CD4-positive, CD25-positive, alpha-beta regulatory T cell (primary cell): ENCODE data around the gene CENPM. TPM values are rescaled to one million over a fixed set of nuclear protein-coding genes. Genes with fewer than 3 reads are reported as not detected.

Experiments
- ATAC-seq, 2 donors: fragments of 150-1000 bp; cut with Tn5 transposase; one replicate each; pipeline ENCODE4 v1.10.0; 2021; ENCODE audit warnings: low read depth in 2 of 2, moderate number of reproducible peaks in 2 of 2, moderate library complexity in 1 of 2
- DNase-seq, 3 donors: peaks; one replicate each; pipeline versions ENCODE4 v3.0.0 to v3.0.0-alpha.2; 2012 to 2022; ENCODE audit warnings: mixed read lengths in 1 of 3
- H3K27ac ChIP-seq: one replicate; pipeline ENCODE4 v1.7.0; 2013; ENCODE audit warnings: mild to moderate bottlenecking, low read length; ENCODE audit not compliant: insufficient read depth, poor library complexity, severe bottlenecking
- H3K27me3 ChIP-seq: one replicate; pipeline ENCODE4 v1.7.0; 2013; ENCODE audit warnings: low read length; ENCODE audit not compliant: control insufficient read depth, insufficient read depth
- H3K36me3 ChIP-seq: one replicate; pipeline ENCODE4 v1.7.0; 2013; ENCODE audit warnings: mild to moderate bottlenecking, low read length, moderate library complexity; ENCODE audit not compliant: control insufficient read depth, insufficient read depth
- H3K4me1 ChIP-seq: 2 replicates; pipeline ENCODE4 v1.7.0; 2013; ENCODE audit warnings: mild to moderate bottlenecking, low read length; ENCODE audit not compliant: insufficient read depth, control insufficient read depth, poor library complexity, severe bottlenecking
- H3K4me3 ChIP-seq: one replicate; pipeline ENCODE4 v1.7.0; 2013; ENCODE audit warnings: low read depth, mild to moderate bottlenecking, low read length, moderate library complexity
- H3K9me3 ChIP-seq, 2 experiments: 1 replicate in 1 of 2; 2 replicates in 1 of 2; pipeline ENCODE4 v1.7.0; 2013; ENCODE audit warnings: low read length in 2 of 2, mild to moderate bottlenecking in 1 of 2, moderate library complexity in 1 of 2; ENCODE audit not compliant: control insufficient read depth in 2 of 2
- H3K27ac Mint-ChIP-seq, 3 donors: one replicate each; pipeline ENCODE4 v1.8.0; 2020 to 2022; ENCODE audit warnings: mild to moderate bottlenecking in 3 of 3, mixed read lengths in 3 of 3, moderate library complexity in 2 of 3
- H3K27me3 Mint-ChIP-seq: one replicate; pipeline ENCODE4 v1.8.0; 2022; ENCODE audit warnings: mild to moderate bottlenecking, mixed read lengths
- H3K36me3 Mint-ChIP-seq: one replicate; pipeline ENCODE4 v1.8.0; 2020; ENCODE audit warnings: mixed read lengths
- H3K4me1 Mint-ChIP-seq, 4 donors: one replicate each; pipeline ENCODE4 v1.8.0; 2020 to 2022; ENCODE audit warnings: mixed read lengths in 4 of 4, mild to moderate bottlenecking in 1 of 4
- H3K4me3 Mint-ChIP-seq, 4 donors: one replicate each; pipeline ENCODE4 v1.8.0; 2020 to 2022; ENCODE audit warnings: mild to moderate bottlenecking in 4 of 4, mixed read lengths in 4 of 4, moderate library complexity in 3 of 4
- H3K9me3 Mint-ChIP-seq, 7 donors: one replicate each; pipeline ENCODE4 v1.8.0; 2020 to 2022; ENCODE audit warnings: mixed read lengths in 7 of 7, mild to moderate bottlenecking in 3 of 7, moderate library complexity in 2 of 7
- polyA plus RNA-seq, 4 donors: library from polyadenylated mRNA; unstranded; fragments of 300-500 nt; fragmentation: Illumina TruSeq; gene quantifications; one replicate each; pipeline ENCODE4 v1.2.3, GENCODE V29; 2021
- total RNA-seq: library from RNA; stranded (reverse); gene quantifications from one replicate; pipeline ENCODE4 v1.2.3, GENCODE V29; 2022

CENPM gene
- total and polyA plus RNA-seq, 5 donors from 2014 or later: 33.9 to 75.7 (median 64.4) TPM

DNA sequence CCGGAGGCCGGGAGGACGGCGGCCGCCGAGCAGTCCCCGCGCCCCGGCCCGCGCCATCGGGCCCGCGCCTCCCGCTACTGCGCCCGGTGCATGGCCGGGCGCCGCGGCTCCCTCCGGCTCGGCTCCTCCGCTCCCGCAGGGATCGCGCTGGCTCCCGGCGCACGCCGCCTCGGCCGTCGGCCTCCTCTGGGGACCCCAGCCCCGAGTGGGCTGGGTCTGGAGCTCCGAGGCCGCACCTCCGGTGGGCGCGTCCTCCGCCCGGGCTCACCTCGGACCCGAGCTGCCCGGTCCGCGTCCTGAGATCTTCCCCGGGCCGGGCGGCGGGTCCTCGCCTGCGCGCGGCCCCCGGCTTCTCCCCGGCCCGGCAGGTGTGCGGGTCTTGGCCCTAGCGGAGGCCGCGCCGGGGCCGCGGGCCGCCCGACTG is 32.3 kb downstream of the CENPM start:
- Histone ChIP-seq H3K36me3 (no peaks in the 10 kb centered on the region), H3K27me3 (peaks cover 19% of the 10 kb centered on the region), H3K4me3 (no peak overlapping the region), H3K4me1 (peaks cover 51% of the 10 kb centered on the region), H3K9me3 (no peaks in the 10 kb centered on the region), H3K27ac (no peak overlapping the region)
- no peak for ATAC-seq
- no peak for DNase-seq
- Mint-ChIP-seq H3K27ac (no peak overlapping the region), H3K27me3 (peaks cover 61% of the 10 kb centered on the region), H3K4me1 (peaks cover 0 to 48% (median 11%) of the 10 kb centered on the region in 4 donors), H3K9me3 (peaks cover 0 to 3% (median 0%) of the 10 kb centered on the region in 7 donors), H3K4me3 (no peak overlapping the region), H3K36me3 (no peaks in the 10 kb centered on the region)

DNA sequence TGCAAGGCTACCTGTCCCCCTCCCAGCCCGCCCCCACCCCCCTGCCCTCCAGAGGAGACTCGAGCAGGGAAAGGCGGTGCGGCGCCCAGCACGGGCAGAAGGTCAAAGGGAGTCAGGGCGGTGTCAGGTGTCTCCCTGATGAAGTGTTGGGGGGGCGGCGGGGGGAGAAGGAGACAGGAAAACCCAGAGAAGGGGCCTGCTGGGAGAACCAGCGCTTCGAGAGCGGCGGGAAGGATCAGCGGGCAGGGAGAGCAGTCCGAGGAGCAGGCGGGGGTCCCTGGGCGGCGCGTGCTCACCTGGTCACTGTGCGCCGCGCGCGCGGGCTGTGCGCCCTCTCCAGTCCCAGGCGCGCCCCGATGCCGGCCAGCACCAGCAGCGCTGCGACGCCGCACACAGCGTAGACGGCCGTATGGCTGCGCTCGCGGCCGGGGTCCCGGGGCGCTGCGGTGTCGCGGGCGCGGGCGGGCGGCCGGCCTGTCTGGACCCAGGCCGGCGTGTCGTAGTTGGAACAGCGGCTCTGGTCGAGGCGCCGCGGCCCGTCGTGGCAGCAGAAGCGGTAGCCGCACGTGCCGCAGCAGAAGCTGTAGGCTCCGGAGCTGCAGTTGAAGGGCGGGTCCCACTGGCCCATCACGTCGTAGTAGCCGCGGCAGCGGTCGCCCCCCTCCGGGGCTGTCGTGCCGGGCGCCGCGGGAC is 33.0 kb downstream of the CENPM start:
- no peak overlapping the region for H3K27ac ChIP-seq
- H3K4me1 ChIP-seq: peaks cover 51% of the 10 kb centered on the region
- peaks cover 19% of the 10 kb centered on the region for H3K27me3 ChIP-seq
- H3K36me3 Mint-ChIP-seq: no peaks in the 10 kb centered on the region
- H3K4me3 Mint-ChIP-seq: peak overlapping the region in 2 of 4 donors; percentile 26 to 60
- H3K9me3 Mint-ChIP-seq: peaks cover 0 to 3% (median 0%) of the 10 kb centered on the region in 7 donors
- H3K4me3 ChIP-seq: no peak overlapping the region
- no peak for ATAC-seq
- no peak overlapping the region for H3K27ac Mint-ChIP-seq
- H3K4me1 Mint-ChIP-seq: peaks cover 0 to 50% (median 13%) of the 10 kb centered on the region in 4 donors
- H3K9me3 ChIP-seq: no peaks in the 10 kb centered on the region
- H3K36me3 ChIP-seq: no peaks in the 10 kb centered on the region
- peaks cover 67% of the 10 kb centered on the region for H3K27me3 Mint-ChIP-seq
- DNase-seq: peak in 1 of 3 donors; percentile 24

- H3K36me3 ChIP-seq: no peaks in the 10 kb centered on the region
- ATAC-seq: no peak
- peaks cover 55% of the 10 kb centered on the region for H3K4me1 ChIP-seq
- Mint-ChIP-seq H3K36me3 (no peaks in the 10 kb centered on the region), H3K27ac (no peak overlapping the region), H3K4me1 (peaks cover 0 to 55% (median 17%) of the 10 kb centered on the region in 4 donors), H3K27me3 (peaks cover 71% of the 10 kb centered on the region), H3K9me3 (peaks cover 0 to 3% (median 0%) of the 10 kb centered on the region in 7 donors), H3K4me3 (peak overlapping the region in 3 of 4 donors; percentile 66 to 93 (median 68))
- no peak overlapping the region for H3K4me3 ChIP-seq
- peaks cover 19% of the 10 kb centered on the region for H3K27me3 ChIP-seq
- no peak overlapping the region for H3K27ac ChIP-seq
- H3K9me3 ChIP-seq: no peaks in the 10 kb centered on the region
- DNase-seq: no peak
These were observed 33.8 kb downstream of the CENPM start for GRCh38 chr22:41913040-41913719.

DNA sequence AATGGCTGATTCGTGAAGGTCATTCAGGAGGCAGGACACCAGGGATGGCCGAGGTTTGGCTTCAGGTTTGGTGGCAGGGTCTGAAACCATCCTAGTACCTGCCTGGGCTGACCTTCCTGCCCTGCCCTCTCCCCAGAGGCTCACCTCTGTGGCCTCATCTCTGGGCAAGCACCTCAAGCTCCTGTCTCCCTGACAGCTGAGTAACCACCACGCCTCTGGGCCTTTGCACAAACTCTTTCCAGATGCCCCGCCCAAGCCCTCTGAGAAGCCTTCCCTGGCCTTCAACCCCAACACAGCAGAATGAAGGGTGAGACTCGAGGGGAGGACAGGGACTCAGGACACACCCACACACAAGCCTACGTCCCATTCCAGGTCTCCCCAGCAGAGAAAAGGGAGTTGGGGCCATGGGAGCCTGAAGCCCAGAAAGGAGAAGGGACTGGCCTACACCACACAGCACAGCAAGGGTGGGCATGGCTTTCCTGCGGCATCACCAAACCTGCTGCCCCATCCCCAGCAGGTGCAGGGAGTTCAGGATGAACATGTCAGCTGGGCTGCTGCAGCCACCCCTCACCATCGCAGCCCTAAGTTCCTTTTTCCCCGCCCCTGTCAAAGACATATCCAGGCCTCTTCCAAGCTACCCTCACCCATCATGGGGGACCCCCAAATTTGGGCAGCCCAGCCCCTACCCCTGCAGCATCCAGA is 34.5 kb downstream of the CENPM start:
- Mint-ChIP-seq H3K27ac (no peak overlapping the region), H3K4me1 (peaks cover 0 to 57% (median 17%) of the 10 kb centered on the region in 4 donors), H3K36me3 (no peaks in the 10 kb centered on the region), H3K27me3 (peaks cover 67% of the 10 kb centered on the region), H3K4me3 (peak overlapping the region; percentile 50 to 87 (median 66)), H3K9me3 (peaks cover 0 to 3% (median 0%) of the 10 kb centered on the region in 7 donors)
- Histone ChIP-seq H3K4me3 (no peak overlapping the region), H3K27me3 (peaks cover 19% of the 10 kb centered on the region), H3K27ac (no peak overlapping the region), H3K4me1 (peaks cover 55% of the 10 kb centered on the region), H3K9me3 (no peaks in the 10 kb centered on the region), H3K36me3 (no peaks in the 10 kb centered on the region)
- ATAC-seq (no peak), DNase-seq (no peak)

- peak overlapping the region; percentile 66 to 93 (median 83) for H3K4me3 Mint-ChIP-seq
- H3K36me3 Mint-ChIP-seq: no peaks in the 10 kb centered on the region
- Histone ChIP-seq H3K9me3 (no peaks in the 10 kb centered on the region), H3K27ac (no peak overlapping the region), H3K36me3 (no peaks in the 10 kb centered on the region), H3K4me1 (peaks cover 56% of the 10 kb centered on the region), H3K27me3 (peaks cover 16% of the 10 kb centered on the region), H3K4me3 (no peak overlapping the region)
- DNase-seq (peak in 1 of 3 donors; percentile 37), ATAC-seq (peak in 1 of 2 donors; percentile 17)
- peaks cover 0 to 3% (median 0%) of the 10 kb centered on the region in 7 donors for H3K9me3 Mint-ChIP-seq
- H3K4me1 Mint-ChIP-seq: peaks cover 0 to 50% (median 15%) of the 10 kb centered on the region in 4 donors
- H3K27ac Mint-ChIP-seq: peak overlapping the region in 2 of 3 donors; percentile 79 to 83
- H3K27me3 Mint-ChIP-seq: peaks cover 54% of the 10 kb centered on the region
These were observed 35.8 kb downstream of the CENPM start for GRCh38 chr22:41911001-41911611.

- H3K4me3 ChIP-seq: no peak overlapping the region
- Mint-ChIP-seq H3K36me3 (peaks cover 3% of the 10 kb centered on the region), H3K27me3 (peaks cover 47% of the 10 kb centered on the region), H3K27ac (no peak overlapping the region), H3K4me3 (peak overlapping the region in 3 of 4 donors; percentile 38 to 65 (median 56)), H3K4me1 (peaks cover 0 to 42% (median 12%) of the 10 kb centered on the region in 4 donors), H3K9me3 (peaks cover 0 to 3% (median 0%) of the 10 kb centered on the region in 7 donors)
- peaks cover 14% of the 10 kb centered on the region for H3K27me3 ChIP-seq
- peak; percentile 22 to 36 for ATAC-seq
- H3K4me1 ChIP-seq: peaks cover 53% of the 10 kb centered on the region
- peak; percentile 33 to 42 (median 35) for DNase-seq
- H3K36me3 ChIP-seq: no peaks in the 10 kb centered on the region
- no peaks in the 10 kb centered on the region for H3K9me3 ChIP-seq
- no peak overlapping the region for H3K27ac ChIP-seq
These were observed 36.6 kb downstream of the CENPM start for GRCh38 chr22:41910050-41911000.
